Neural cell (in vitro differentiated cells): ENCODE results near the gene ZMYND10.

Experiments used
- CTCF ChIP-seq: fragments of 450-650 bp; IDR thresholded peaks from 2 replicates; pipeline ENCODE4 v1.5.1; 2014; ENCODE audit warnings: antibody characterized with exemption, mild to moderate bottlenecking, moderate library complexity; ENCODE audit not compliant: poor library complexity, severe bottlenecking
- EZH2 ChIP-seq: fragments of 200-600, 300-800 bp; shearing (Covaris generic), sonication (generic); IDR thresholded peaks from 2 replicates; pipeline ENCODE4 v1.6.1; 2014; ENCODE audit warnings: antibody characterized with exemption, low read length, borderline replicate concordance, mild to moderate bottlenecking; ENCODE audit not compliant: insufficient read depth, poor library complexity, severe bottlenecking
- MXI1 ChIP-seq: fragments of 450-650 bp; conservative IDR thresholded peaks from 2 replicates; pipeline ENCODE4 v1.6.1; 2014; ENCODE audit warnings: antibody characterized with exemption, mild to moderate bottlenecking; ENCODE audit not compliant: poor library complexity, severe bottlenecking
- RAD21 ChIP-seq: fragments of 450-650 bp; conservative IDR thresholded peaks from 2 replicates; pipeline ENCODE4 v1.6.1; 2014; ENCODE audit warnings: antibody characterized with exemption, mild to moderate bottlenecking, moderate library complexity
- REST ChIP-seq: IDR thresholded peaks from 2 replicates; pipeline ENCODE4 v1.6.1; 2012; ENCODE audit warnings: borderline replicate concordance
- TAF1 ChIP-seq: IDR thresholded peaks from 2 replicates; pipeline ENCODE4 v1.6.1; 2012; ENCODE audit warnings: low read depth

- TF ChIP-seq CTCF (no peak), RAD21 (no peak), REST (no peak), EZH2 (no peak), MXI1 (no peak), TAF1 (no peak)
Observed at GRCh38 chr3:50297384-50297775, 48.2 kb downstream of the ZMYND10 start.
